Heart left ventricle (tissue), 13 donors: ENCODE data around the gene PPP2R3A.

Source experiments
- CTCF ChIP-seq, 12 donors: fragments of 200-600 bp; sonication (generic) in 4 of 12; IDR thresholded peaks; one replicate each; pipeline versions ENCODE4 v1.5.0 to v1.8.0; 2018 to 2022; ENCODE audit warnings: antibody characterized with exemption in 12 of 12, mild to moderate bottlenecking in 5 of 12
- POLR2A ChIP-seq, 2 donors: fragments of 450-650 bp; IDR thresholded peaks; one replicate each; pipeline ENCODE4 v1.6.1; 2017; ENCODE audit warnings: antibody characterized with exemption in 2 of 2, mild to moderate bottlenecking in 2 of 2, moderate library complexity in 2 of 2
- donor health status: ischemic (EF 13 %, LVEDD 7.1; RV severe dilation, severe dysfunction).
- donor health status: DM: no; HTN: yes; CAD: no.
- donor health status: DM: no; HTN: no; CAD: no.
- donor health status: ischemic (EF 25% LVEDD 6.9; RV normal size, moderate dysfunction).
- donor health status: ischemic (EF 25% LVEDD 5.7; RV mildly dilated, moderate dysfunction).
- donor health status: ischemic (EF 35%, LVEDD 5.7; RV mildly dilated, moderate dysfunction).
- donor health status: nonischemic (EF 11% LVEDD 7.7; RV severe dilation, severe dysfunction).
- donor health status: DM: yes; HTN: yes; CAD: no.
- donor health status: PGD.
- donor health status: ischemic (EF 29% LVEDD 5.4; RV normal size, mild dysfunction).
- donor health status: nonischemic (EF 23%, LVEDD 6.1; RV moderate dilation, normal function).

- no peak for TF ChIP-seq CTCF (IDR thresholded peaks at IDR 0.05)
- no peak for TF ChIP-seq POLR2A (IDR thresholded peaks at IDR 0.05)
These were observed 41.0 kb upstream of the PPP2R3A start for GRCh38 chr3:135924506-135924905.
